ENCODE results near the gene KLRK1. TPM values are rescaled to one million over a fixed set of nuclear protein-coding genes. Genes with fewer than 3 reads are reported as not detected.
"Not testable (repeated sequence)": the region's sequence is repeated elsewhere in the genome, so short reads cannot be mapped to it uniquely, and the experiment has no call there.

KLRK1 gene
- total RNA-seq (2.7 TPM), polyA plus RNA-seq (1 to 10 TPM in 3 of 4 donors, under 1 TPM in 1; 0.98 to 2.8 (median 2.3) TPM)

GRCh38 chr12:10389904-10390303 lies at the start of gene KLRK1:
Gene KLRK1 (minus strand): TSS chr12:10390041. CDS start chr12:10388810, 1,231 bp downstream.
- Histone ChIP-seq H3K27ac (ENCODE audit: insufficient read depth, low read length, poor library complexity, severe bottlenecking) (no peak within 1 kb of the TSS), H3K9me3 (ENCODE audit: control insufficient read depth in 2 of 2, low read length in 2 of 2) (no peaks in the 10 kb centered on the region), H3K4me3 (ENCODE audit: low read depth, low read length) (no peak within 1 kb of the TSS), H3K4me1 (ENCODE audit: control insufficient read depth, insufficient read depth, low read length, poor library complexity, severe bottlenecking) (no peaks in the 10 kb centered on the region), H3K36me3 (ENCODE audit: control insufficient read depth, insufficient read depth, low read length) (no peaks in the 10 kb centered on the region), H3K27me3 (ENCODE audit: control insufficient read depth, insufficient read depth, low read length) (no peaks in the 10 kb centered on the region)
- DNase-seq (no peak), ATAC-seq (ENCODE audit: low read depth in 2 of 2) (no peak)
- H3K27ac Mint-ChIP-seq: peak within 1 kb of the TSS in 1 of 3 donors; percentile 21
- no peaks in the 10 kb centered on the region for H3K36me3 Mint-ChIP-seq
- H3K4me1 Mint-ChIP-seq: peaks cover 0 to 6% (median 2%) of the 10 kb centered on the region in 4 donors
- no peaks in the 10 kb centered on the region for H3K9me3 Mint-ChIP-seq
- H3K4me3 Mint-ChIP-seq: no peak within 1 kb of the TSS
- H3K27me3 Mint-ChIP-seq: peaks cover 14% of the 10 kb centered on the region

- ATAC-seq (ENCODE audit: low read depth in 2 of 2); H3K27ac Mint-ChIP-seq; H3K36me3 Mint-ChIP-seq; H3K4me1 ChIP-seq (ENCODE audit: control insufficient read depth, insufficient read depth, low read length, poor library complexity, severe bottlenecking); H3K9me3 Mint-ChIP-seq; H3K27me3 ChIP-seq (ENCODE audit: control insufficient read depth, insufficient read depth, low read length); DNase-seq; H3K4me1 Mint-ChIP-seq; H3K27ac ChIP-seq (ENCODE audit: insufficient read depth, low read length, poor library complexity, severe bottlenecking); H3K4me3 Mint-ChIP-seq; H3K27me3 Mint-ChIP-seq; H3K9me3 ChIP-seq (ENCODE audit: control insufficient read depth in 2 of 2, low read length in 2 of 2); H3K4me3 ChIP-seq (ENCODE audit: low read depth, low read length); H3K36me3 ChIP-seq (ENCODE audit: control insufficient read depth, insufficient read depth, low read length): not testable (repeated sequence)
Measured at GRCh38 chr12:10437601-10438000, 47.8 kb upstream of the KLRK1 start.

GRCh38 chr12:10435816-10436215 lies 46.0 kb upstream of the KLRK1 start, which contains the start of gene KLRC2:
Gene KLRC2 (minus strand): TSS chr12:10436010. CDS start chr12:10435986, 24 bp downstream.
- not testable (repeated sequence) for H3K4me1 Mint-ChIP-seq; H3K27me3 Mint-ChIP-seq; H3K4me1 ChIP-seq (ENCODE audit: control insufficient read depth, insufficient read depth, low read length, poor library complexity, severe bottlenecking); H3K4me3 ChIP-seq (ENCODE audit: low read depth, low read length); H3K27me3 ChIP-seq (ENCODE audit: control insufficient read depth, insufficient read depth, low read length); H3K27ac Mint-ChIP-seq; H3K4me3 Mint-ChIP-seq; H3K36me3 ChIP-seq (ENCODE audit: control insufficient read depth, insufficient read depth, low read length); ATAC-seq (ENCODE audit: low read depth in 2 of 2); H3K36me3 Mint-ChIP-seq; H3K9me3 Mint-ChIP-seq; H3K27ac ChIP-seq (ENCODE audit: insufficient read depth, low read length, poor library complexity, severe bottlenecking); H3K9me3 ChIP-seq (ENCODE audit: control insufficient read depth in 2 of 2, low read length in 2 of 2); DNase-seq

GRCh38 chr12:10430623-10431022 lies 40.8 kb upstream of the KLRK1 start:
- not testable (repeated sequence) for H3K4me3 ChIP-seq (ENCODE audit: low read depth, low read length); H3K9me3 ChIP-seq (ENCODE audit: control insufficient read depth in 2 of 2, low read length in 2 of 2); ATAC-seq (ENCODE audit: low read depth in 2 of 2); DNase-seq; H3K9me3 Mint-ChIP-seq; H3K36me3 Mint-ChIP-seq; H3K27ac Mint-ChIP-seq; H3K27ac ChIP-seq (ENCODE audit: insufficient read depth, low read length, poor library complexity, severe bottlenecking); H3K4me3 Mint-ChIP-seq; H3K4me1 Mint-ChIP-seq; H3K4me1 ChIP-seq (ENCODE audit: control insufficient read depth, insufficient read depth, low read length, poor library complexity, severe bottlenecking); H3K27me3 ChIP-seq (ENCODE audit: control insufficient read depth, insufficient read depth, low read length); H3K36me3 ChIP-seq (ENCODE audit: control insufficient read depth, insufficient read depth, low read length); H3K27me3 Mint-ChIP-seq

- H3K4me3 ChIP-seq (ENCODE audit: low read depth, low read length); H3K4me1 Mint-ChIP-seq; H3K27me3 ChIP-seq (ENCODE audit: control insufficient read depth, insufficient read depth, low read length); H3K36me3 ChIP-seq (ENCODE audit: control insufficient read depth, insufficient read depth, low read length); H3K9me3 ChIP-seq (ENCODE audit: control insufficient read depth in 2 of 2, low read length in 2 of 2); DNase-seq; ATAC-seq (ENCODE audit: low read depth in 2 of 2); H3K9me3 Mint-ChIP-seq; H3K27me3 Mint-ChIP-seq; H3K27ac ChIP-seq (ENCODE audit: insufficient read depth, low read length, poor library complexity, severe bottlenecking); H3K36me3 Mint-ChIP-seq; H3K4me1 ChIP-seq (ENCODE audit: control insufficient read depth, insufficient read depth, low read length, poor library complexity, severe bottlenecking); H3K4me3 Mint-ChIP-seq: not testable (repeated sequence)
- peak overlapping the region in 1 of 3 donors; percentile 63 for H3K27ac Mint-ChIP-seq
Measured at GRCh38 chr12:10425938-10426337, 36.1 kb upstream of the KLRK1 start.

GRCh38 chr12:10424260-10424899 lies 34.5 kb upstream of the KLRK1 start:
- not testable (repeated sequence) for H3K27ac ChIP-seq (ENCODE audit: insufficient read depth, low read length, poor library complexity, severe bottlenecking); H3K4me1 Mint-ChIP-seq; H3K27me3 Mint-ChIP-seq; ATAC-seq (ENCODE audit: low read depth in 2 of 2); H3K4me3 ChIP-seq (ENCODE audit: low read depth, low read length); H3K27ac Mint-ChIP-seq; H3K4me1 ChIP-seq (ENCODE audit: control insufficient read depth, insufficient read depth, low read length, poor library complexity, severe bottlenecking); H3K4me3 Mint-ChIP-seq; H3K9me3 ChIP-seq (ENCODE audit: control insufficient read depth in 2 of 2, low read length in 2 of 2); DNase-seq; H3K36me3 Mint-ChIP-seq; H3K27me3 ChIP-seq (ENCODE audit: control insufficient read depth, insufficient read depth, low read length); H3K36me3 ChIP-seq (ENCODE audit: control insufficient read depth, insufficient read depth, low read length); H3K9me3 Mint-ChIP-seq

- not testable (repeated sequence) for DNase-seq; H3K36me3 Mint-ChIP-seq; H3K27ac ChIP-seq (ENCODE audit: insufficient read depth, low read length, poor library complexity, severe bottlenecking); H3K4me1 ChIP-seq (ENCODE audit: control insufficient read depth, insufficient read depth, low read length, poor library complexity, severe bottlenecking); H3K27ac Mint-ChIP-seq; H3K4me3 Mint-ChIP-seq; H3K9me3 ChIP-seq (ENCODE audit: control insufficient read depth in 2 of 2, low read length in 2 of 2); H3K4me3 ChIP-seq (ENCODE audit: low read depth, low read length); H3K4me1 Mint-ChIP-seq; ATAC-seq (ENCODE audit: low read depth in 2 of 2); H3K27me3 ChIP-seq (ENCODE audit: control insufficient read depth, insufficient read depth, low read length); H3K36me3 ChIP-seq (ENCODE audit: control insufficient read depth, insufficient read depth, low read length); H3K27me3 Mint-ChIP-seq; H3K9me3 Mint-ChIP-seq
Measured at GRCh38 chr12:10422159-10422558, 32.3 kb upstream of the KLRK1 start.

- H3K27me3 Mint-ChIP-seq; H3K4me3 ChIP-seq (ENCODE audit: low read depth, low read length); DNase-seq; H3K4me1 ChIP-seq (ENCODE audit: control insufficient read depth, insufficient read depth, low read length, poor library complexity, severe bottlenecking); H3K27me3 ChIP-seq (ENCODE audit: control insufficient read depth, insufficient read depth, low read length); H3K27ac Mint-ChIP-seq; H3K9me3 Mint-ChIP-seq; H3K4me3 Mint-ChIP-seq; H3K27ac ChIP-seq (ENCODE audit: insufficient read depth, low read length, poor library complexity, severe bottlenecking); ATAC-seq (ENCODE audit: low read depth in 2 of 2); H3K9me3 ChIP-seq (ENCODE audit: control insufficient read depth in 2 of 2, low read length in 2 of 2); H3K36me3 ChIP-seq (ENCODE audit: control insufficient read depth, insufficient read depth, low read length); H3K36me3 Mint-ChIP-seq; H3K4me1 Mint-ChIP-seq: not testable (repeated sequence)
Measured at GRCh38 chr12:10420334-10420733, 30.5 kb upstream of the KLRK1 start, which contains the start of gene KLRC3. Gene KLRC3 (minus strand): TSS chr12:10420595. CDS start chr12:10420550, 45 bp downstream.

All from CD4-positive, CD25-positive, alpha-beta regulatory T cell (primary cell).